Stimulated activated CD4-positive, alpha-beta T cell treated with anti-CD3 and anti-CD28 coated beads, Interleukin-2, amount 100 ng/mL, for 24 hours (primary cell): ENCODE data around the gene SAMD7.

Experiments
- DNase-seq, 2 donors: peaks; one replicate each; pipeline ENCODE4 v3.0.0-alpha.2; 2020

Gene SAMD7

GRCh38 chr3:169914321-169914720 lies 2.9 kb downstream of the SAMD7 start:
- no peak for DNase-seq

GRCh38 chr3:169923189-169923588 lies 11.8 kb downstream of the SAMD7 start:
- no peak for DNase-seq

GRCh38 chr3:169923831-169924230 lies 12.5 kb downstream of the SAMD7 start:
- no peak for DNase-seq

DNA sequence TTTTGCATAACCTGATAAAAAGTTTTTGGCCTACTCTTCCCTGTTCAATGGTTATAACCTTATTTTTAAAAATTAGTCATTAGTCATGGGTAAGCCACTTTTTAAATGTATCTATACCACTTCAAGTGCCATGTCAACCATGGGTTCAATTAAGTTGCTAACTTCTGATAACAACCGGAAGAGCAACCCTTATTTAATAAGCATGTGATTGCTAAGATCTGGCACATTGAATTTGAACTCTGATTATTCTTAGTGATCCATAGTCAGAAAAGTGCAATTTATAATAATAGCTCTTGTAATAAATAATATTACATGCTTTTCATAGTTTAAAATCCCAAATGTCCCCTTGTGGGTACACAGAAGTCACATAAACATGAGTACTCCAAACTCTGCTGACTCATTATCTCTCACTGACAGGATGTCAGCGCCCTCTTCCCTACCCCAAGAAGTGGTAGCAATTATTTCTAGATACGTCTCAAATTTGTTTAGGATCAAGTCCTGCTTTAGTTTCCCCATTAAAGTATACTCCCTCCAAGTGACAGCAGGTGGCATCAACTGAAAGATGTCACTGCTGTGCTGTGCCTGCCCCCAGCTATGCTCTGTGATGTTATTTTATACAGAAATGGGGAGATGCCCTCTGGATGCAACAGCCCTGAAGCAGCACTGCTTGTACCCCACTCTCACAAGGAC lies 18.6 kb downstream of the SAMD7 start:
- DNase-seq, result no peak

GRCh38 chr3:169930843-169931242 lies 19.5 kb downstream of the SAMD7 start:
- no peak for DNase-seq

DNA sequence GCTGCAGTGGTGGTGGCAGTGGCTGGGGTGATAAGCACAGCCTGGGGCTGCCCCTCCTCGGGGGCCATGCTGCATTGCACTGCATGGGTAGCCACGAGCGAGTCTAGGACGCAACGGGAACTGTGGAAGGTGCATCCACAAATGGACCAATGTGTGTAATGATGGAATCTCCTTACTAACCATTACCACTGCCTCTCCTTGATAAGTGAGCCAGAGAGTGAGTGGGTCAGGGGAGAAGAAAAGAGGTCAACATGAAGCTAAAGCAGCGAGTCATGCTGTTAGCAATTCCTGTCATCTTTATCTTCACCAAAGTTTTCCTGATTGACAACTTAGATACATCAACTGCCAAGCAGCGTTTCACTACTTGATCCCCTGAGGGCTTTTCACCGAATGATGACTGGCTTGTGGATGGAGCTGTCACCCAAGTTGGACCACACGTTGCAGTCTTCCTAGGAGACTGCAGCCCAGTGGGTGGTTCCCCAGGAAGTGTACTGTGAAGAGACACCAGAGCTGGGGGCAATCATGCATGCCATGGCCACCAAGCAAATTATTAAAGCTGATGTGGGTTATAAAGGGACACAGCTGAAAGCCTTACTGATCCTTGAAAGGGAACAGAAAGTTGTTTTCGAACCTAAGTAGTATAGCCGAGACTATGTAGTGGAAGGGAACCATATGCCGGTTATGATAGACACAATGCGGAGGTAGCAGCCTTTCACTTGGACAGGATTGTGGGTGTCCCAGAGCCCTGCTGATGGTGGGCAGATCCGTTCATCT lies 20.6 kb downstream of the SAMD7 start:
- no peak for DNase-seq

DNA sequence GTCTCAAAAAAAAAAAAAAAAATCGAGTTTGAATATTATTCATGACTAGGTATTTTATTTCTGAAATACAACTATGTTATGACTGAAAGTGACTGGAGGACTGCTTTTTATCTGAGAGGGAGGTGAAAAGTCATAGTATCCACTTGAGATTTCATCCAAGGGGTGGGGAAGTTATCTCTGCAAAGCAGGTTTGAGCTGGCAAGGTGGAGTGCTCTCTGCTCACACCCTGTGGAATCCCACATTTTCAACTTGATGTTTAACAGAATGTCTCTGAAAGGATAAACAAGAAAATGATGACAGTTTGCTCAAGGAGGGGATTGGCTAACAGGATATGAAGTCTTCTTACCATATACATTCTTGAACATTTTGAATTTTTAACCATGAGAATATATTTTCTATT lies 27.9 kb downstream of the SAMD7 start:
- no peak for DNase-seq

DNA sequence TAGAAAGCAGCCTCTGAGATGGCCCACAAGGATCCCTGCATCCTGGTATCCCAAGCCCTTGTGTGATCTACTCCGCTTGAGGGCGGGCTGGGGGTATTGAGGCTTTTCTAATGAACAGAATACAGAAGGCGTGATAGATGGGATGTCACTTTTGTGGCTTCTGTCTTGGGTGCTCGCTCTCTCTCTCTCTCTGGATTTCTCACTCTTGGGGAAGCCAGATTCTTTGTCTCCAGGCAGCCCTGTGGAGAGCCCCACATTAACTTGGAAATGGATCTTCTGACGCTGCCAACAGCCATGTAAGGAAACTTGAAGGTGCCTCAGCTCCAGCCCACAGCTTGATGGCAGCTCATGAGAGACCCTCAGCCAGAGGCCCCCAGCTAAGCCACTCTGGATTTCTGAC lies 28.4 kb downstream of the SAMD7 start:
- DNase-seq, result no peak

DNA sequence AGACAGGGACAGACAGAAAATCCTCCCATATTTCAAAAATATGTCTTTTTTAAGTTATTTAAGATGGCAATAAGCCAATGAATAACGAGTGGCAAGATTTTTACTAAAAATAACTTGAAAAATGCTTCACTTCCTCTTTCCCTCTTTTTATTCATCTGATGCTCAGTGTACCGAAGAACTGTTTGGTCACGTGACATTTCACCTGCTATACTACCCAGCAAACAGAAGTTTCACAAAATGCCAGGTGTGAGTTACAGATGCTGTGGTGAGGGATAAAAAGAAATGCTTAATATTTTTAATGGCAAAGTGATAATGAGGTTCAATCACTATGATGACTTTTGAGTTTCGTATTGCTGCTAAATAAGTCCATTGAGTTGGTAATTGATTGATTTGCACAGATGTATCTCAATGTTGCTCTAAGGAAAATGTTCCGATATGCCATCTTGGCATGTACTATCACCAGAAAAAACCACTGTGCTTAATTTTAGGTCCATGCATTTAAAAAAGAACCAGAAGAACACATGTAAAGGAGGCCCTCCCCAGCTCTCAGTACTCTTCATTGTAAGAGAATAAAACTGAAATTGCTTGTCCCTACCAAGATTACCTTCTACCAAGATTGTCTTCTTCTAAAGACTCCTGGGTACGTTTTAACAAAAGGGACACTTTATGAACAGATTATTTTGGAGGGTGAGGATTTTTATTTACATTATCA lies 29.3 kb downstream of the SAMD7 start:
- DNase-seq, result no peak

DNA sequence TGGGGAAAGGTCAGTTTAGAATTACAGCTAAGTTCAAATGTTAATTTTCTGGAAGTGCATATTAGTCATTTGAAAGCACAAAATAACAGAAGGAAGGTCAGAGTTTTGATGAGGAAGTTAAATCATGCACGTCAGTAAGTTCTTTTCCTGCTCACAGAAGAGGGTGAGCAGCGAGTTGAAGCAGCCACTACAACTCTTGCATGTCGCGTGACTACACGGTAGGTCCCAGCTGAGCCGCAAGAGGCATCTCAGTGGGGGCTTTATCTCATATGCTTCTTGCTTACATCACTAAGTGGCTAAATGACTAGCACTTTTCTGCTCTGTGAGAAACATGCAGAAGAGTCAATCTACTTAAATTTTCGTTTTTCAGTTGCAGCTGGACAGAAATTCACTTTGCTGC lies 33.9 kb downstream of the SAMD7 start:
- DNase-seq, result peak; percentile 33 to 40

DNA sequence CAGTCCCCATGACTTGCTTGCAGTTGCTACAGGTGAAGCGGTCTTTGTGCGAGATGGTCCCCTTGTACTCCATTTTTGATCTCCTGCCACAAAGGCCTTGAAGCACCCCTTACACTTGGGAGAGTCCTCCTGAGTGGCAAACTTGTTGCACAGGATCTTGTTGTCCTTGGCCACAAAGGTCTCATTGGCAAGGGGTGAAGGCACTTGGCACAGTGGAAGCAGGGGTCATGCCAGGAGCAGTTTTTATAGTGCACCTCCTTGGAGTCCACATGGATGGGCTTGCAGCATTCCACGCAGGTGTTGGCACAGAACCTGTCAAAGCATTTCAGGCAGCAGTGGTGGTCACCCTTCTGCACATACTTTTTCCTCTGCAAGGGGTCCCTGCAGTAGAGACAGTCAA lies 35.0 kb downstream of the SAMD7 start:
- no peak for DNase-seq

GRCh38 chr3:169948559-169949448 lies 37.4 kb downstream of the SAMD7 start:
- DNase-seq, result no peak

- DNase-seq, result no peak
Observed at GRCh38 chr3:169952045-169952444, 40.7 kb downstream of the SAMD7 start.

GRCh38 chr3:169953462-169954141 lies 42.2 kb downstream of the SAMD7 start:
- no peak for DNase-seq

DNA sequence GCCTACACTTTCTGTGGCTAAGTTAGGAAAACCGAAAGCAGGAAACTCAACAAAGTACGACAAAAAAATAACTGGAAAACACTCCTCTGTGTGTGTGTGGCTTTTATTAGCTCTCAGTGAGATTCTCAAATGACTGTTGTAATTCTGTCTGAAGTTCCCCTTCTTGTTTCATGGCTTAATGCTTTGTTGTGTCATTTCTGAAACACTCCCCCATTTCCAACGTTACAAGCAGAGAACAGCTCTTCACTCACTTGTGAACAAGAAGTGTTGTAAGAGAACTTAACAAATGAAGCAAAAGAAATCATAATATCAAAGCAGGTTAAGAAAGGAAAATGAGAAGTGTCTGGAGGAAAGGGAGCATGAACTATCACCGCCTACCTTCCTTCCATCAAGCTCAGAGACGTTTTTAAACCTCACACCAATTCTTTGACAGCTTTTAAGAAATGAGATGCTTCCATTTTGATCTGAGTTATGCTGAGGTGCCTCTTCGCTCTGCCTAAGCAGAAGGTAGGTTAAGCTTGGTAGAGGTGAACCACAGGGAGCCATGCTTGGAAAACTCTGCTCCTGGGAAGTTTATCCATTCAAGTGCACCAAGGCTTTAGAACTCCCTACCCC lies 42.9 kb downstream of the SAMD7 start:
- DNase-seq, result no peak

- no peak for DNase-seq
Observed at GRCh38 chr3:169955406-169955805, 44.0 kb downstream of the SAMD7 start.

- no peak for DNase-seq
Observed at GRCh38 chr3:169964176-169964575, 52.8 kb downstream of the SAMD7 start.

DNA sequence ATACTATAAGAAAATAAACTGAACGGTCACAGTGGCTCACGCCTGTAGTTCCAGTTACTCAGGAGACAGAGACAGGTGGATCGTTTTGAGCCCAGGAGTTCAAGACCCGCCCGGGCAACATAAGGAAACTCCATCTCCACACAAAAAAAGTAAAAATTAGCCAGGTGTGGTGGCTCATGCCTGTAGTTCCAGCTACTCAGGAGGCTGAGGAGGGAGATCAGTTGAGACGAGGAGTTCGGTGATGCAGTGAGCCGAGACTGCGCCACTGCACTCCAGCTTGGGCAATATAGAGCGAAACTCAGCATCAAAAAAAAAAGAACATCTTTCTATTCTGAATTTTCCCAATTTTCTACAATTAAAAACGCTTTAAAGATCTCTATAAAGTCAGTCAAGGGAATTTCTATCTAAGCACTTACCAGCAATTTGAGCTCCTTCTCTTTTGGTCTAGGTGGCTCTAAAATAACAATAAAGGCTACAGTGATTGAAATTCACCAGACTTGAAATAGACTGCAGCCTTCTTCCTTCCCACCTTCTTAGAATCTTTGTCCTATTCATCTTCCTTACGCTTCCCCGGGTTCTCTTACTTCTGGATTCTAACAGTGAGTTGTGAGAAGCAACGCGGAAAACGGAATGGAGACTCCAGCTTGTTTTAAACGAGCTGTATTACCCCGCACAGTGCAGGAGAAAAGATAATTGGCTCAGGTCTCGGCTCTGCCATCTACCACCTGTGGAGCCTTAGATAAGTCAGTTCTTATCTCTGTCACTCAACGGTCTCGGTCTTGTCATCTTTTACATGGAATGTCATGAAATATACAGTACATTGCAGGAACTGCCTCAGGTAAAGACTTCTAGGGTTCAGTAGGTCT lies 54.4 kb downstream of the SAMD7 start:
- DNase-seq, result no peak

GRCh38 chr3:169966428-169966950 lies 55.1 kb downstream of the SAMD7 start, which contains the start of gene SEC62:
SEC62 (plus strand) TSS chr3:169966807; CDS start chr3:169966823, 16 bp downstream.
- DNase-seq, result peak; percentile 95
